Esophagus squamous epithelium (tissue), 4 donors: ENCODE measurements around the gene XRCC3.

Experiments used
- CTCF ChIP-seq, 6 experiments: fragments of 450-650 bp in 4 of 6; fragments of 200-600 bp in 2 of 6; sonication (generic) in 2 of 6; IDR thresholded peaks; one replicate each; pipeline ENCODE4 v1.5.1; 2016 to 2019; ENCODE audit warnings: antibody characterized with exemption in 6 of 6, mild to moderate bottlenecking in 4 of 6, moderate library complexity in 4 of 6
- POLR2A ChIP-seq, 4 donors: fragments of 450-650 bp; IDR thresholded peaks; one replicate each; pipeline ENCODE4 v1.6.1; 2017; ENCODE audit warnings: antibody characterized with exemption in 4 of 4, mild to moderate bottlenecking in 4 of 4, moderate library complexity in 3 of 4

- TF ChIP-seq CTCF (IDR thresholded peaks at IDR 0.05) (no peak), POLR2A (IDR thresholded peaks at IDR 0.05) (no peak)
These were observed 32.1 kb downstream of the XRCC3 start for GRCh38 chr14:103683139-103683538.
